Measurements from ENCODE around the gene HSFX3. TPM values are rescaled to one million over a fixed set of nuclear protein-coding genes. Genes with fewer than 3 reads are reported as not detected.

Gene HSFX3, protein sequence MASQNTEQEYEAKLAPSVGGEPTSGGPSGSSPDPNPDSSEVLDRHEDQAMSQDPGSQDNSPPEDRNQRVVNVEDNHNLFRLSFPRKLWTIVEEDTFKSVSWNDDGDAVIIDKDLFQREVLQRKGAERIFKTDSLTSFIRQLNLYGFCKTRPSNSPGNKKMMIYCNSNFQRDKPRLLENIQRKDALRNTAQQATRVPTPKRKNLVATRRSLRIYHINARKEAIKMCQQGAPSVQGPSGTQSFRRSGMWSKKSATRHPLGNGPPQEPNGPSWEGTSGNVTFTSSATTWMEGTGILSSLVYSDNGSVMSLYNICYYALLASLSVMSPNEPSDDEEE
- not detected in 2 replicates for total RNA-seq

GRCh38 chrX:149549701-149550100, at the start of gene HSFX3:
Gene HSFX3 (minus strand): TSS chrX:149549924. CDS start chrX:149549852, 72 bp downstream.

GRCh38 chrX:149595214-149595613, 45.5 kb upstream of the HSFX3 start, which contains the start of gene HSFX2:
Gene HSFX2 (minus strand): TSS chrX:149595314. CDS start chrX:149594700, 614 bp downstream.

DNA sequence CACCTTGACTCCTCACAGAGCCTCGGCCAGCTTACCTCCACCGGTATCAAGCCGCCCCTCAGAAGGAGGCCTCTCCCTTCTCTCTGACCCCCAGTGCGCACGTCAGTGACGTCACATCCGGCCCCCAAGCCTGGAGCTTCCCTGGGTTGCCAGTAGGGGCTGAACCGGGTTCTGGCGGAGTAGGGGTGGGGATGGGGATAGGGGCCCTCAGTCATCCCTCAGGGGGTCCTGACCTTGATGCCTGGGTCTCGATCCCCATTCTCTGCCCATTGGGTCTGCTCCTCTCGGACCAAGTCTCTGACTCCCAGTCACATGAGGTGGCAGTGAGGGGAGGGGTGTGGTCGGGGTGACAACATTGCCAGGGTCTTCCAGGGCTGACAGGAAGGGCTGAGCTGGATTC, 37.6 kb upstream of the HSFX3 start, which contains the start of gene MAGEA9B:
MAGEA9B (minus strand) TSS at position 101 of the 400 bp plus-strand sequence. CDS start 4,280 bp downstream, outside the sequence.

GRCh38 chrX:149540621-149541520, 8.9 kb downstream of the HSFX3 start, which contains the start of gene EOLA1:
Gene EOLA1 (plus strand): TSS chrX:149541012. CDS start chrX:149545631, 4,619 bp downstream.

GRCh38 chrX:149504915-149505651, 44.6 kb downstream of the HSFX3 start, which contains the start of gene IDS:
Gene IDS (minus strand): TSS chrX:149505306. CDS start chrX:149505137, 169 bp downstream.

Other genes with a start within 250 kb of the HSFX3 start
- 26.6 and 40.7 TPM in 2 replicates for gene IDS, start 44.6 kb downstream of the HSFX3 start, total RNA-seq
- gene EOLA1, start 8.9 kb downstream of the HSFX3 start, total RNA-seq: 13.3 and 16.8 TPM in 2 replicates
- gene MAGEA9B, start 37.5 kb upstream of the HSFX3 start, total RNA-seq: 0.21 TPM in 1 of 2 replicates, not detected in the other
- 0.72 TPM in 1 of 2 replicates, not detected in the other for gene HSFX2, start 45.4 kb upstream of the HSFX3 start, total RNA-seq
- gene TMEM185A, start 81.9 kb upstream of the HSFX3 start, total RNA-seq: 13.4 and 16.4 TPM in 2 replicates
- gene MAGEA11, start 162.1 kb upstream of the HSFX3 start, total RNA-seq: not detected in 2 replicates
- 0.48 and 0.85 TPM in 2 replicates for gene HSFX1, start 224.1 kb upstream of the HSFX3 start, total RNA-seq
- not detected in 2 replicates for gene MAGEA9, start 232.0 kb upstream of the HSFX3 start, total RNA-seq